A673 (cell line): Measurements from ENCODE around the gene ATP8B2.
"Not testable (repeated sequence)": the region's sequence is repeated elsewhere in the genome, so short reads cannot be mapped to it uniquely, and the experiment has no call there.

Experiments used
- EZH2 ChIP-seq: fragments of 200-600 bp; sonication (generic); IDR thresholded peaks from 2 replicates; pipeline ENCODE4 v1.6.1; 2017; ENCODE audit warnings: borderline replicate concordance, low read depth, mild to moderate bottlenecking, mixed read lengths, antibody characterized with exemption, low read length; ENCODE audit not compliant: poor library complexity, severe bottlenecking
- TF ChIP-seq, protein P1 (sequence below): fragments of 300-800, 200-600 bp; sonication (generic); conservative IDR thresholded peaks from 2 replicates; pipeline ENCODE4 v1.5.1; 2017; ENCODE audit warnings: low read depth, mild to moderate bottlenecking, antibody characterized with exemption, low read length, moderate library complexity, mixed read lengths

- not testable (repeated sequence) for TF ChIP-seq EZH2
- TF ChIP-seq, protein P1, sequence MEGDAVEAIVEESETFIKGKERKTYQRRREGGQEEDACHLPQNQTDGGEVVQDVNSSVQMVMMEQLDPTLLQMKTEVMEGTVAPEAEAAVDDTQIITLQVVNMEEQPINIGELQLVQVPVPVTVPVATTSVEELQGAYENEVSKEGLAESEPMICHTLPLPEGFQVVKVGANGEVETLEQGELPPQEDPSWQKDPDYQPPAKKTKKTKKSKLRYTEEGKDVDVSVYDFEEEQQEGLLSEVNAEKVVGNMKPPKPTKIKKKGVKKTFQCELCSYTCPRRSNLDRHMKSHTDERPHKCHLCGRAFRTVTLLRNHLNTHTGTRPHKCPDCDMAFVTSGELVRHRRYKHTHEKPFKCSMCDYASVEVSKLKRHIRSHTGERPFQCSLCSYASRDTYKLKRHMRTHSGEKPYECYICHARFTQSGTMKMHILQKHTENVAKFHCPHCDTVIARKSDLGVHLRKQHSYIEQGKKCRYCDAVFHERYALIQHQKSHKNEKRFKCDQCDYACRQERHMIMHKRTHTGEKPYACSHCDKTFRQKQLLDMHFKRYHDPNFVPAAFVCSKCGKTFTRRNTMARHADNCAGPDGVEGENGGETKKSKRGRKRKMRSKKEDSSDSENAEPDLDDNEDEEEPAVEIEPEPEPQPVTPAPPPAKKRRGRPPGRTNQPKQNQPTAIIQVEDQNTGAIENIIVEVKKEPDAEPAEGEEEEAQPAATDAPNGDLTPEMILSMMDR = not testable (repeated sequence)
Observed at GRCh38 chr1:154309136-154309535, 16.2 kb upstream of the ATP8B2 start.
